CD14-positive monocyte (primary cell): Measurements from ENCODE around the gene GINS2. TPM values are rescaled to one million over a fixed set of nuclear protein-coding genes. Genes with fewer than 3 reads are reported as not detected.

Experiments used
- DNase-seq, 3 donors: peaks; one replicate each; pipeline ENCODE4 v3.0.0-alpha.2; 2011 to 2022
- H2AFZ ChIP-seq: 2 replicates; pipeline ENCODE4 v1.6.0; 2012; ENCODE audit warnings: mild to moderate bottlenecking, low read depth, low read length, inconsistent platforms; ENCODE audit not compliant: insufficient read depth, poor library complexity, severe bottlenecking
- H3K27ac ChIP-seq, 2 donors: 1 replicate in 1 of 2; 2 replicates in 1 of 2; pipeline ENCODE4 v1.5.1; 2012 to 2013; ENCODE audit warnings: low read length in 2 of 2, control low read depth in 1 of 2, inconsistent platforms in 1 of 2, low read depth in 1 of 2, mild to moderate bottlenecking in 1 of 2
- H3K27me3 ChIP-seq, 2 donors: one replicate each; pipeline versions ENCODE4 v1.6.0 to v1.6.1; 2011 to 2013; ENCODE audit warnings: low read length in 2 of 2; ENCODE audit not compliant: control insufficient read depth in 2 of 2, insufficient read depth in 2 of 2
- H3K36me3 ChIP-seq, 2 donors: replicated peaks in 1 of 2; 1 replicate in 1 of 2; 2 replicates in 1 of 2; pipeline versions ENCODE4 v1.5.1 to v1.6.1; 2012 to 2013; ENCODE audit warnings: low read length in 2 of 2, control low read depth in 1 of 2, inconsistent platforms in 1 of 2, mild to moderate bottlenecking in 1 of 2; ENCODE audit not compliant: insufficient read depth in 2 of 2, control insufficient read depth in 1 of 2
- H3K4me1 ChIP-seq, 2 donors: 1 replicate in 1 of 2; 2 replicates in 1 of 2; pipeline versions ENCODE4 v1.5.1 to v1.6.1; 2012 to 2013; ENCODE audit warnings: low read length in 2 of 2, control low read depth in 1 of 2, inconsistent platforms in 1 of 2, mild to moderate bottlenecking in 1 of 2, moderate library complexity in 1 of 2; ENCODE audit not compliant: insufficient read depth in 2 of 2, control insufficient read depth in 1 of 2
- H3K4me2 ChIP-seq: replicated peaks from 2 replicates; pipeline ENCODE3; 2012; ENCODE audit warnings: low read length, moderate library complexity, mild to moderate bottlenecking; ENCODE audit not compliant: poor library complexity, severe bottlenecking; ENCODE audit errors: extremely low read depth
- H3K4me3 ChIP-seq, 3 experiments: fragments of 200-600 bp in 1 of 3; sonication (generic) in 1 of 3; replicated peaks in 1 of 3; 1 replicate in 2 of 3; 2 replicates in 1 of 3; pipeline ENCODE4 v1.5.1; 2011 to 2013; ENCODE audit warnings: low read length in 3 of 3, mild to moderate bottlenecking in 3 of 3, control low read depth in 2 of 3, low read depth in 2 of 3, inconsistent platforms in 1 of 3, moderate library complexity in 1 of 3
- H3K79me2 ChIP-seq: 2 replicates; pipeline ENCODE4 v1.6.0; 2012; ENCODE audit warnings: mild to moderate bottlenecking, control low read depth, inconsistent platforms, low read length, moderate library complexity; ENCODE audit not compliant: insufficient read depth
- H3K9ac ChIP-seq: 2 replicates; pipeline ENCODE4 v1.6.0; 2017; ENCODE audit warnings: low read length, mild to moderate bottlenecking; ENCODE audit not compliant: insufficient read depth, poor library complexity, severe bottlenecking
- H3K9me3 ChIP-seq, 2 donors: replicated peaks in 1 of 2; 1 replicate in 1 of 2; 2 replicates in 1 of 2; pipeline versions ENCODE4 v1.5.1 to v1.6.1; 2012 to 2013; ENCODE audit warnings: low read length in 2 of 2, control low read depth in 1 of 2; ENCODE audit not compliant: control insufficient read depth in 1 of 2, insufficient read depth in 1 of 2
- H4K20me1 ChIP-seq: 2 replicates; pipeline ENCODE4 v1.6.0; 2012; ENCODE audit warnings: mild to moderate bottlenecking, low read length, control low read depth, moderate library complexity; ENCODE audit not compliant: insufficient read depth
- H3K27ac Mint-ChIP-seq, 7 donors: one replicate each; pipeline ENCODE4 v1.8.0; 2020; ENCODE audit warnings: mild to moderate bottlenecking in 7 of 7, mixed read lengths in 7 of 7, moderate library complexity in 6 of 7, inconsistent platforms in 2 of 7
- H3K27me3 Mint-ChIP-seq, 3 donors: one replicate each; pipeline ENCODE4 v1.8.0; 2021 to 2022; ENCODE audit warnings: low read depth in 3 of 3, mild to moderate bottlenecking in 3 of 3, mixed read lengths in 3 of 3, moderate library complexity in 3 of 3, inconsistent platforms in 1 of 3
- H3K36me3 Mint-ChIP-seq, 2 donors: one replicate each; pipeline ENCODE4 v1.8.0; 2020; ENCODE audit warnings: mixed read lengths in 2 of 2, inconsistent platforms in 1 of 2, mild to moderate bottlenecking in 1 of 2
- H3K4me1 Mint-ChIP-seq: one replicate; pipeline ENCODE4 v1.8.0; 2020; ENCODE audit warnings: mild to moderate bottlenecking, mixed read lengths
- H3K4me3 Mint-ChIP-seq, 2 donors: one replicate each; pipeline ENCODE4 v1.8.0; 2020; ENCODE audit warnings: mild to moderate bottlenecking in 2 of 2, mixed read lengths in 2 of 2, moderate library complexity in 1 of 2
- H3K9me3 Mint-ChIP-seq, 7 donors: one replicate each; pipeline ENCODE4 v1.8.0; 2020 to 2022; ENCODE audit warnings: mixed read lengths in 7 of 7, mild to moderate bottlenecking in 6 of 7, moderate library complexity in 6 of 7, inconsistent platforms in 2 of 7
- WGBS: methylation state at CpG from one replicate; pipeline ENCODE4 v1.1.5; 2013; ENCODE audit warnings: missing lambda C conversion rate; ENCODE audit not compliant: insufficient coverage; 5-methylcytosine and 5-hydroxymethylcytosine counted together
- intact Hi-C, 2 donors: fragments of 100-400 bp; cut with micrococcal nuclease; formaldehyde crosslinking; loops; one replicate each; pipeline versions ENCODE4 v1.15.0 to v1.15.1; 2023
- polyA minus RNA-seq: library from RNA; depleted of rRNA, polyadenylated mRNA; stranded (reverse); fragments of >200 nt; gene quantifications from 2 replicates; pipeline ENCODE4 v1.2.3, GENCODE V29; 2012
- polyA plus RNA-seq, 3 donors: library from polyadenylated mRNA; depleted of rRNA in 1 of 3; unstranded in 2 of 3; stranded (reverse) in 1 of 3; fragments of 300-500 nt in 2 of 3; fragments of >200 nt in 1 of 3; fragmentation: Illumina TruSeq in 2 of 3; gene quantifications; 1 replicate in 2 of 3; 2 replicates in 1 of 3; pipeline ENCODE4 v1.2.3, GENCODE V29; 2012 to 2021
- total RNA-seq, 12 experiments: library from RNA in 1 of 12; stranded (reverse) in 1 of 12; fragments of 120-200 nt in 1 of 12; gene quantifications; one replicate each; pipeline ENCODE4 v1.2.4 and lab custom pipeline; 2013 to 2026; ENCODE audit warnings: mixed read lengths in 6 of 12, inconsistent platforms in 1 of 12
- TF ChIP-seq, protein P1 (sequence below): fragments of 200-600 bp; IDR thresholded peaks from one replicate; pipeline ENCODE4 v1.8.0; 2022; ENCODE audit warnings: antibody characterized with exemption, mild to moderate bottlenecking

GINS2 gene
- total RNA-seq (2013) = 0.56 TPM
- polyA plus RNA-seq = under 1 TPM in 2 of 3 donors, not detected in 1; 0.13 to 0.28 TPM
- polyA minus RNA-seq = 0.08 and 0.14 TPM in 2 replicates
- total RNA-seq (lab: John Stamatoyannopoulos, UW) = 0.06 to 8.2 (median 0.33) reads per million in 11 experiments

DNA sequence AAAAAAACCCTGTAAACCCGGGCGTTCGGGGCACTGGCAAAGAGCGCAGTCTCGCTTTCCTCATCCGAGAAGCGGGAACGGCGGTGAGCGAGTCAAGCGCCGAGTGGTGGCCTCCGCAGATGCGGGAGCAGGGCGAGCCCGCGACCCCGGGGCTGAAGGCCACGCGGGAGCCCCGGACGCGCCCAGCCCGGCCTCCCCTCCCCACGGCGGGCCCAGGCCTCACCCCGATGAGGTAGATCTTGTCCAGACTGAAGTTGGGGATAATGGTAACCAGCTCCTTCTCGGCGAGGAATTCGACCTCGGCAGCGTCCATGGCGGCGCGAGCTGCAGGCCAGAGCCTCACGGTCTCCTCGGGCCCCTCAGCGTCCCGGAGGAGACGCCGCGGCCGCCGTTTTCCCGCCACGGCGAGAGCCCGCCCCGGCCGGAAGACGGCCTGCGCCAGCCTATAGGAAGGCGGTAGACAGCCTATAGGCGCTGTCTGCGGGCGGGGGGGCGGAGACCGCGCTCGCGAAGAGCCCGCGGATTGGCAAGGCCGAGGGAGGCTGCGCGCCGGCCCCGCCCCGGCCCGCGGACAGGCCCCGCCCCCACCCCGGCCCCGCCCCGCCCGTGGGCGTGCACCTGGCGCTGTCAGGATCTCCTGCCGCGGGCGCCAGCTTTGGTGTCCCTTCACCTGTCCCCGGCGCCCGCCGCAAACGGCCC is at the start of gene GINS2:
GINS2 (minus strand) TSS at position 369 of the 699 bp plus-strand sequence; CDS start at position 313, 56 bp downstream.
- Mint-ChIP-seq H3K4me1 (peaks cover 23% of the 10 kb centered on the region), H3K9me3 (no peaks in the 10 kb centered on the region), H3K4me3 (peak within 1 kb of the TSS; percentile 75 to 82), H3K27me3 (peaks cover 13 to 15% (median 13%) of the 10 kb centered on the region in 3 donors), H3K36me3 (peaks cover 2 to 16% of the 10 kb centered on the region in 2 donors), H3K27ac (peak within 1 kb of the TSS in 1 of 7 donors; percentile 55)
- Histone ChIP-seq H3K27ac (no peak within 1 kb of the TSS), H3K9me3 (no peaks in the 10 kb centered on the region), H3K27me3 (no peaks in the 10 kb centered on the region), H4K20me1 (no peaks in the 10 kb centered on the region), H2AFZ (peak within 1 kb of the TSS; percentile 87), H3K36me3 (no peaks in the 10 kb centered on the region), H3K4me1 (peaks cover 16 to 22% of the 10 kb centered on the region in 2 donors), H3K9ac (peak within 1 kb of the TSS; percentile 19), H3K79me2 (peaks cover 28% of the 10 kb centered on the region), H3K4me3 (peak within 1 kb of the TSS; percentile 40 to 77 (median 76)), H3K4me2 (peak within 1 kb of the TSS; percentile 77)
- peak; percentile 83 to 88 (median 87) for DNase-seq
- TF ChIP-seq, protein P1, sequence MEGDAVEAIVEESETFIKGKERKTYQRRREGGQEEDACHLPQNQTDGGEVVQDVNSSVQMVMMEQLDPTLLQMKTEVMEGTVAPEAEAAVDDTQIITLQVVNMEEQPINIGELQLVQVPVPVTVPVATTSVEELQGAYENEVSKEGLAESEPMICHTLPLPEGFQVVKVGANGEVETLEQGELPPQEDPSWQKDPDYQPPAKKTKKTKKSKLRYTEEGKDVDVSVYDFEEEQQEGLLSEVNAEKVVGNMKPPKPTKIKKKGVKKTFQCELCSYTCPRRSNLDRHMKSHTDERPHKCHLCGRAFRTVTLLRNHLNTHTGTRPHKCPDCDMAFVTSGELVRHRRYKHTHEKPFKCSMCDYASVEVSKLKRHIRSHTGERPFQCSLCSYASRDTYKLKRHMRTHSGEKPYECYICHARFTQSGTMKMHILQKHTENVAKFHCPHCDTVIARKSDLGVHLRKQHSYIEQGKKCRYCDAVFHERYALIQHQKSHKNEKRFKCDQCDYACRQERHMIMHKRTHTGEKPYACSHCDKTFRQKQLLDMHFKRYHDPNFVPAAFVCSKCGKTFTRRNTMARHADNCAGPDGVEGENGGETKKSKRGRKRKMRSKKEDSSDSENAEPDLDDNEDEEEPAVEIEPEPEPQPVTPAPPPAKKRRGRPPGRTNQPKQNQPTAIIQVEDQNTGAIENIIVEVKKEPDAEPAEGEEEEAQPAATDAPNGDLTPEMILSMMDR = no peak
- 1% methylated on average over 73 of the region's 86 CpGs for WGBS
- intact Hi-C loops = loop anchor here in 1 of 2 donors (5.0 kb wide), 1 partner anchor 71 kb away; no protein-coding TSS in a partner anchor

DNA sequence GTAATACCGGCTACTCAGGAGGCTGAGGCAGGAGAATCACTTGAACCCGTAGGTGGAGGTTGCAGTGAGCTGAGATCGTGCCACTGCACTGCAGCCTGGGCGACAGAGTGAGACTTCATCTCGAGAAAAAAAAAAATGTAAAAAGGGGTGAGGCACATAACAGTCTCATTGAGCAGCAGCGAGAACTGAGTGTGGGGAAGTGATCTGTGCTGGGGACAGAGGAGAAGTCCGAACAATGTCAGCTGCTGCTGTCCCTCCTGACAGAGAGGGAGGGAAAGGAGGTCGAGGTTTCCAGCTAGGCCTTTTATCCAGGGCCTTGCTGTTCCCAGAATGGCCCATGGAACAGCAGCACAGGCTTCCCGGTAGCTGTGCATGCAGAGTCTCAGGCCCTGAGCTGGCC is 48.2 kb upstream of the GINS2 start:
- Histone ChIP-seq H3K27me3 (no peaks in the 10 kb centered on the region), H3K27ac (no peak overlapping the region), H3K4me2 (no peak overlapping the region), H4K20me1 (no peaks in the 10 kb centered on the region), H3K79me2 (peaks cover 21% of the 10 kb centered on the region), H2AFZ (no peak overlapping the region), H3K9ac (no peak overlapping the region), H3K9me3 (no peaks in the 10 kb centered on the region), H3K4me1 (peaks cover 54 to 55% of the 10 kb centered on the region in 2 donors), H3K4me3 (no peak overlapping the region), H3K36me3 (no peaks in the 10 kb centered on the region)
- intact Hi-C loops = loop anchor here in 1 of 2 donors (10.0 kb wide), 1 partner anchor 178 kb away; no protein-coding TSS in a partner anchor
- H3K9me3 Mint-ChIP-seq = peaks cover 0 to 2% (median 0%) of the 10 kb centered on the region in 7 donors
- H3K4me3 Mint-ChIP-seq = no peak overlapping the region
- WGBS = 51% methylated on average over 9 of the region's 9 CpGs
- H3K36me3 Mint-ChIP-seq = peaks cover 11 to 17% of the 10 kb centered on the region in 2 donors
- H3K27ac Mint-ChIP-seq = peak overlapping the region in 2 of 7 donors; percentile 45 to 73
- TF ChIP-seq, protein P1 = no peak
- DNase-seq = no peak
- H3K4me1 Mint-ChIP-seq = peaks cover 51% of the 10 kb centered on the region
- peaks cover 0 to 6% (median 0%) of the 10 kb centered on the region in 3 donors for H3K27me3 Mint-ChIP-seq
